Smooth muscle cell (in vitro differentiated cells): ENCODE data around the gene GLCE. TPM values are rescaled to one million over a fixed set of nuclear protein-coding genes. Genes with fewer than 3 reads are reported as not detected.

Source experiments
- DNase-seq: peaks from one replicate; lab custom pipeline; 2025; ENCODE audit not compliant: unreplicated experiment; lab: John Stamatoyannopoulos, UW
- H2AFZ ChIP-seq: fragments of 200-600 bp; sonication (generic); 2 replicates; pipeline ENCODE4 v1.6.0; 2016; ENCODE audit warnings: antibody characterized with exemption, low read depth, mild to moderate bottlenecking
- H3F3A ChIP-seq: fragments of 200-600 bp; sonication (generic); 2 replicates; pipeline ENCODE4 v1.6.0; 2017; ENCODE audit warnings: antibody characterized with exemption, low read depth
- H3K27ac ChIP-seq: fragments of 200-600 bp; sonication (generic); 2 replicates; pipeline ENCODE4 v1.5.1; 2016; ENCODE audit warnings: low read depth, mild to moderate bottlenecking
- H3K27me3 ChIP-seq: fragments of 200-600 bp; sonication (generic); 2 replicates; pipeline ENCODE4 v1.6.1; 2016; ENCODE audit warnings: low read depth, mild to moderate bottlenecking
- H3K36me3 ChIP-seq: fragments of 200-600 bp; sonication (generic); 2 replicates; pipeline ENCODE4 v1.5.1; 2016; ENCODE audit warnings: low read depth
- H3K4me1 ChIP-seq: fragments of 200-600 bp; sonication (generic); 2 replicates; pipeline ENCODE4 v1.5.1; 2016; ENCODE audit warnings: low read depth
- H3K4me2 ChIP-seq: fragments of 200-600 bp; sonication (generic); 2 replicates; pipeline ENCODE4 v1.6.0; 2016; ENCODE audit warnings: mild to moderate bottlenecking
- H3K4me3 ChIP-seq: fragments of 200-600 bp; sonication (generic); 2 replicates; pipeline ENCODE4 v1.5.1; 2016; ENCODE audit warnings: mild to moderate bottlenecking
- H3K79me2 ChIP-seq: fragments of 200-600 bp; sonication (generic); 2 replicates; pipeline ENCODE4 v1.6.0; 2016; ENCODE audit warnings: low read depth, mild to moderate bottlenecking
- H3K9ac ChIP-seq: fragments of 200-600 bp; sonication (generic); 2 replicates; pipeline ENCODE4 v1.6.0; 2016; ENCODE audit warnings: low read depth
- H3K9me3 ChIP-seq: fragments of 200-600 bp; sonication (generic); replicated peaks from 2 replicates; pipeline ENCODE4 v1.5.1; 2016; ENCODE audit warnings: low read depth
- H4K20me1 ChIP-seq: fragments of 200-600 bp; sonication (generic); 2 replicates; pipeline ENCODE4 v1.6.0; 2016; ENCODE audit warnings: low read depth
- WGBS: methylation state at CpG from one replicate; pipeline ENCODE4 v1.1.7; 2016; ENCODE audit warnings: low lambda C conversion rate; 5-methylcytosine and 5-hydroxymethylcytosine counted together
- polyA plus RNA-seq: library from polyadenylated mRNA; unstranded; fragments of >200 nt; fragmentation: Nextera tagmentation; extraction: Ambion mirVana; gene quantifications from 2 replicates; pipeline ENCODE4 v1.2.1, GENCODE V29; 2016
- total RNA-seq: library from RNA; depleted of rRNA; stranded (reverse); fragments of >200 nt; gene quantifications from 2 replicates; pipeline ENCODE4 v1.2.3, GENCODE V29; 2014
- TF ChIP-seq, protein P1 (sequence below): fragments of 200-600 bp; sonication (generic); IDR thresholded peaks from 2 replicates; pipeline ENCODE4 v1.5.1; 2017; ENCODE audit warnings: borderline replicate concordance, mild to moderate bottlenecking, antibody characterized with exemption; ENCODE audit not compliant: insufficient read depth, poor library complexity, severe bottlenecking

GLCE gene
- total and polyA plus RNA-seq, 2 experiments from 2014 or later = 8.3 to 26.6 TPM

DNA sequence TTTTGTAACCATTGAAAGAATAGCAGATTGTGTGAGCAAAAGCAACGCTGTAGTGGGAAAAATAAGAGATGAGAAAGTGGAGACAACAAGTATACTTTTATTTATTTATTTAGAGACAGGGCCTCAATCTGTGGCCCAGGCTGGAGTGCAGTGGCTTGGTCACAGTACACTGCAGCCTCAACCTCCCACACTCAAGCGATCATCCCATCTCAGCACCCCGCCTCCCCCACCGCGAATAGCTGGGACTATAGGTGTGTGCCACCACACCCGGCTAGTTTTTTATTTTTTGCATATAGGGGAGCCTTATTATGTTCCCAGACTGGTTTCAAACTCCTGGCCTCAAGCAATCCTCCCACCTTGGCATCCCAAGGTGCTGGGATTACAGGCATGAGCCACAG lies 1.6 kb upstream of the GLCE start:
- H3K4me2 ChIP-seq = no peak overlapping the region
- H3K4me3 ChIP-seq = no peak overlapping the region
- no peak overlapping the region for H3K9ac ChIP-seq
- no peaks in the 10 kb centered on the region for H3K27me3 ChIP-seq
- TF ChIP-seq, protein P1, sequence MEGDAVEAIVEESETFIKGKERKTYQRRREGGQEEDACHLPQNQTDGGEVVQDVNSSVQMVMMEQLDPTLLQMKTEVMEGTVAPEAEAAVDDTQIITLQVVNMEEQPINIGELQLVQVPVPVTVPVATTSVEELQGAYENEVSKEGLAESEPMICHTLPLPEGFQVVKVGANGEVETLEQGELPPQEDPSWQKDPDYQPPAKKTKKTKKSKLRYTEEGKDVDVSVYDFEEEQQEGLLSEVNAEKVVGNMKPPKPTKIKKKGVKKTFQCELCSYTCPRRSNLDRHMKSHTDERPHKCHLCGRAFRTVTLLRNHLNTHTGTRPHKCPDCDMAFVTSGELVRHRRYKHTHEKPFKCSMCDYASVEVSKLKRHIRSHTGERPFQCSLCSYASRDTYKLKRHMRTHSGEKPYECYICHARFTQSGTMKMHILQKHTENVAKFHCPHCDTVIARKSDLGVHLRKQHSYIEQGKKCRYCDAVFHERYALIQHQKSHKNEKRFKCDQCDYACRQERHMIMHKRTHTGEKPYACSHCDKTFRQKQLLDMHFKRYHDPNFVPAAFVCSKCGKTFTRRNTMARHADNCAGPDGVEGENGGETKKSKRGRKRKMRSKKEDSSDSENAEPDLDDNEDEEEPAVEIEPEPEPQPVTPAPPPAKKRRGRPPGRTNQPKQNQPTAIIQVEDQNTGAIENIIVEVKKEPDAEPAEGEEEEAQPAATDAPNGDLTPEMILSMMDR = no peak
- H3F3A ChIP-seq = no peaks in the 10 kb centered on the region
- no peak for DNase-seq
- no peaks in the 10 kb centered on the region for H3K9me3 ChIP-seq
- H3K79me2 ChIP-seq = peaks cover 21% of the 10 kb centered on the region
- H4K20me1 ChIP-seq = peaks cover 18% of the 10 kb centered on the region
- no peaks in the 10 kb centered on the region for H3K36me3 ChIP-seq
- peaks cover 12% of the 10 kb centered on the region for H3K4me1 ChIP-seq
- H2AFZ ChIP-seq = no peak overlapping the region
- no peak overlapping the region for H3K27ac ChIP-seq
- 95% methylated on average over 6 of the region's 6 CpGs for WGBS

DNA sequence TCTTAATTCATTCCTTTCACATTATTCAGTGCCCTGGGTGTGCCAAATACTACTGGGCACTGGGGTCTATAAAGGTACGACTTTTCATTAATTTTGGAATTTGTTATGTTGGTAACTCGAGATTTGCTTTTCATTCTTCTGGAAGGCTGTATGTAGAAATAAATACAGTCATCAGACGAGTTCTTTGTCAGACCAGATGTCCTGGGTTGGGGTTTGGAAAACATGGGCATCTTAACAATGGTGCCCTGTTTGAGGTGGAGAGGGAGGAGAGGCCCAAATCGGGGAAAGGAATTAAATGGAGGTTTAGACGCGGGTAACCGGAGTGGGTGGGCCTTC lies 662 bp upstream of the GLCE start:
- Histone ChIP-seq H3K4me2 (peak overlapping the region; percentile 84), H3K9me3 (no peaks in the 10 kb centered on the region), H3K4me3 (peak overlapping the region; percentile 88), H3F3A (no peaks in the 10 kb centered on the region), H3K9ac (peak overlapping the region; percentile 8), H3K79me2 (peaks cover 24% of the 10 kb centered on the region), H3K27me3 (no peaks in the 10 kb centered on the region), H3K27ac (peak overlapping the region; percentile 10), H3K4me1 (peaks cover 12% of the 10 kb centered on the region), H4K20me1 (peaks cover 21% of the 10 kb centered on the region), H3K36me3 (no peaks in the 10 kb centered on the region), H2AFZ (peak overlapping the region; percentile 53)
- DNase-seq = no peak
- TF ChIP-seq, protein P1 = no peak
- 26% methylated on average over 7 of the region's 7 CpGs for WGBS

DNA sequence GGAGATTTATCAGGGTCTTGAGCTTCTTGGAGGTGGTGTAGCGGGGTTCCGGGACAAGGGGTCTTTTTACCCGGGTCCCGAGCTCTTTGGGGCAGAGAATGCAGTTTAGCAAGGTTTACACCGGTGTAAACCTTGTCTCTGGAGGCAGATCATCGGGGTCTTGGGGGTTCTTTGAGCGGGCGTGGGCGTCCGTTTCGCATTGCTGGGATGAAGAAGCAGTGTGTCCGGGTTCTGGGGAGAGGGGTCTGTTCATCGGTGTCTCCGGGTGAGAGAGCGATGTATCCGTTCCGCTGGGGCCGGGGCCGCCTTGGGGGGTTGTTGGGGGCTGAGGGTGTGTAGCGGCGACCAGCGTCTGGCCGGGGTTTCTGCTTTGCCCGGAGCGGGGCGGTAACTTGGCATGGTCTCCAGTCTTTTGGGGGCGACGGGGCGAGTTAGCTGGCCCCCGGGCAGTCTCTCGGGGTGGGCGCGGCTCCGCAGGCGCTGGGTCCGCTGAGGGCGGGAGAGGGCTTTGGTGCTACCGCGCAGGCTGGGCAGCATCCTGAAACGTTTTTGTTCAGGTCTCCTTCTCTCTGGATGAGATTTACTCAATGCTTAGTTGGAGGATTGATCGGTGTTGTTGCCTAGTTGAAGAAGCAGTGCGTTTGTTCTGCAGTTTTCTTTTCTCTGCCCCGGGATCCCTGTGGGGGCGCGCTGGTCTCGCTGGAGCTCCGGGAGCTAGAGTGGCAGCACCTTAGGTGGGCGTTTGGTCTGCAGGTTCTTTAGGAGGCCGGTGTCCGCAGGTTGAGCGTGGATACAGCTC lies 843 bp downstream of the GLCE start:
- Histone ChIP-seq H3K27me3 (no peaks in the 10 kb centered on the region), H3K4me1 (peaks cover 12% of the 10 kb centered on the region), H3K27ac (peak overlapping the region; percentile 69), H3K79me2 (peaks cover 37% of the 10 kb centered on the region), H4K20me1 (peaks cover 36% of the 10 kb centered on the region), H3F3A (peaks cover 3% of the 10 kb centered on the region), H3K9me3 (no peaks in the 10 kb centered on the region), H3K9ac (peak overlapping the region; percentile 84), H3K36me3 (no peaks in the 10 kb centered on the region), H3K4me3 (peak overlapping the region; percentile 88), H2AFZ (peak overlapping the region; percentile 81), H3K4me2 (peak overlapping the region; percentile 93)
- no peak for DNase-seq
- WGBS = under 1% methylated on average over 36 of the region's 51 CpGs
- TF ChIP-seq, protein P1 = no peak

DNA sequence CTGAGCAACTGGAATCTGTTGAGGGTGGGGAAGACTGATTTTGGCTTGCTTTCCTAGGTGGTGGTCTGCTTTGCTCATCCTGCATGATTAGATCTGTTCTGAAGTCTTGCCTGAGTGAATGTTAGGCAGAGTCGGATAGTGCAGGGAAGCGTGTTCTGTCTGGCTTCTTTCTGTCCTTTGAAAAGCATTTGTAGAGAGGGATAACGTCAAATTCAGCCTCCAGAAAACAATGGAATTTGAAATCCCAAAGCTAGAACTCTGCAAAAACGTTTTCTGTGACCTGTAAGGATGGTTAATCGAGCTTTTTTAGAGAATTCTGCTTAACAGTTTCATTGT lies 1.4 kb downstream of the GLCE start:
- WGBS = 29% methylated on average over 5 of the region's 5 CpGs
- Histone ChIP-seq H2AFZ (peak overlapping the region; percentile 81), H3K79me2 (peaks cover 38% of the 10 kb centered on the region), H3K4me1 (peaks cover 12% of the 10 kb centered on the region), H3K36me3 (no peaks in the 10 kb centered on the region), H3F3A (peaks cover 3% of the 10 kb centered on the region), H3K4me2 (peak overlapping the region; percentile 93), H3K9ac (peak overlapping the region; percentile 84), H4K20me1 (peaks cover 36% of the 10 kb centered on the region), H3K4me3 (peak overlapping the region; percentile 88), H3K27me3 (no peaks in the 10 kb centered on the region), H3K9me3 (no peaks in the 10 kb centered on the region), H3K27ac (no peak overlapping the region)
- no peak for DNase-seq
- TF ChIP-seq, protein P1 = no peak
